SHP77 (cell line): ENCODE data around the gene PSD2.

Experiments
- DNase-seq, 2 experiments: peaks; one replicate each; lab custom pipeline; 2025; lab: John Stamatoyannopoulos, UW

The PSD2 gene

DNA sequence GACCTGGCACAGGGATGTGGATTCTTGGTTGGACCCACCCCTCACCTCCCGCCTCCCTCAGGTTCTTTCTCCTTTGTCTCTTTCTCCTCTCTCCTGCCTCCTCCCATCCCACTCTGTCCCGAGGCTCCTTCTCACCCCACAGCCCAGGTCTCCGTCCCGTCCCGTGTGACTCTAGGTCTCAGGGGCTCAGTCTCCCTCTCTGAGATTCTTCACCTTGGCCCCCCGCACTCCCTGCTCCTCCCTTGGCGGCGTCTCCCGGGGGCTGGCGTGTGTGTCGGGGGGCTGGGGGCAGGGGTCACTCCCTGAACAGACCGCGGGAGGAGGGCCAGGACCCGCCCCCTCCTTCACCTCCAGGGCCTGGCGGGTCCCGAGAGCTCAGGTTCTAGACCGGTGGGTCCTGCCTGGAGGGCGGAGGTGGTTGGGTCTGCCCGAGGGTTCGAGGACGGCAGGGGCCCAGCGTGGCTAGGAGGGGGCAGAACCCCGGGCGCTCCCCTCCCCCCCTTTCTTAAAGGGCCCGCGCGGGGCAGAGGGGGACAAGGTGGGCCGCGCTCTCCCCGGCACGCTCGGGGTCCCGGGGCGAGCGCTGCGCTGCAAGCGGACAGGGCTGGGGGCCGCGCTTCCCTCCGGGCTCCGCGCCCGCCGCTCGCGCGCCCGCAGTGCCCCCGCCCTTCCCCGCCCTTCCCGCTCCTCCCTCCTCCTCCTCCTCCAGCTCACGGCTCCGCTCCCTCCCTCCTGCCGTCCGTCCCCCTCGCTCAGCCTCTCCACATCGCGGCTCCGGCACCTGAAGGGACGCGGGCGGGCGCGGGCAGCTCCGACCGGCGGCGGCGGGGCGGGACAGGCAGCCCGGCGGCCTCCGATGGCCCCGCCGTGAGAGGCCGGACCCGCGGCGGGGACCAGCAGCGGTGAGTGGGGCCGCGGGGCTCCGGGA is at the start of gene PSD2:
Gene PSD2 (plus strand): TSS at position 735 of the 928 bp plus-strand sequence. CDS start 13,633 bp downstream, outside the sequence.
- DNase-seq, result no peak

DNA sequence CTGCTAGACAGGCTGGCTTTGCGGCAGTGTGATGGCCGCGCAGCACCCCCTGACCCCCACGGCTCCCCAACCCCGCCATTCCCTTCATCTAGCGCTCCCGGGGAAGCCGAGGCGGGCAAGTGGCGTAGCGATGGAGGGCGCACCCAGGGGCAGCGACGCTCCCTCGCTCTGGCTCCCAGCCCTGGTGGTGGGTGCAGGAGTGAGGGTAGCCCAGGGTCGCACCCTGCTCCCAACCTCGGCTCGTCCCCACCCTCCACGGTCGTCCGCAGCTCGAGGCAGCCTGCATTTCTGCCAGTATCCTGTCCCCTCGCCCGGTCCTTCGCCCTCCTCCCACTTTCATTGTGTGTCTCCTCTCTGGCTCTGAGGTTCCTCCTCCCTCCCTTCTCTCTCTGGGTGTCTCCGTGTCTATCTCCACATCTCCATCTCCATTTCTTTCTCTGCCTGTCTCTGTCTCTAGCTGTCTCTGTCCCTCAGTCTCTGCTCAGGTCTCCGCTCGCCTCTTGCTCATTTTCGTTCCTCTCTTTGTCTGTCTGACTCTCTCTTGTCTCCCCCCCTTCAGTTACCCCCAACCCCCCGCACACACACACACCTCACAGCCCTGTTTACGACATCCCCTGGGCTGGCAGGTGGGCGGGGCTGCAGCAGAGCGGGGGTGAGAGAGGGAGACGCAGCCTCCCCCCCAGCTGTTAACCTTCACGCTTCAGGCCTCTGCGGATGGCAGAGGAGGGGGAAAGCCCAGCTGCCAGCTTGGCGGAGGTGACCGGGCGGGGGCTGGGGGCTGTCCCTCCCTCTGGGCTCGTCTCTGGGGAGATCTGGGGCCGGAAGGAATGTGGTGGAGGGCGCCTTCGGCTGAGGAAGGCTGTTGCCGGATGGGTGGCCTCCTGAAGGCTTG is 48.7 kb upstream of the PSD2 start:
- DNase-seq, result peak; percentile 27 to 50

DNA sequence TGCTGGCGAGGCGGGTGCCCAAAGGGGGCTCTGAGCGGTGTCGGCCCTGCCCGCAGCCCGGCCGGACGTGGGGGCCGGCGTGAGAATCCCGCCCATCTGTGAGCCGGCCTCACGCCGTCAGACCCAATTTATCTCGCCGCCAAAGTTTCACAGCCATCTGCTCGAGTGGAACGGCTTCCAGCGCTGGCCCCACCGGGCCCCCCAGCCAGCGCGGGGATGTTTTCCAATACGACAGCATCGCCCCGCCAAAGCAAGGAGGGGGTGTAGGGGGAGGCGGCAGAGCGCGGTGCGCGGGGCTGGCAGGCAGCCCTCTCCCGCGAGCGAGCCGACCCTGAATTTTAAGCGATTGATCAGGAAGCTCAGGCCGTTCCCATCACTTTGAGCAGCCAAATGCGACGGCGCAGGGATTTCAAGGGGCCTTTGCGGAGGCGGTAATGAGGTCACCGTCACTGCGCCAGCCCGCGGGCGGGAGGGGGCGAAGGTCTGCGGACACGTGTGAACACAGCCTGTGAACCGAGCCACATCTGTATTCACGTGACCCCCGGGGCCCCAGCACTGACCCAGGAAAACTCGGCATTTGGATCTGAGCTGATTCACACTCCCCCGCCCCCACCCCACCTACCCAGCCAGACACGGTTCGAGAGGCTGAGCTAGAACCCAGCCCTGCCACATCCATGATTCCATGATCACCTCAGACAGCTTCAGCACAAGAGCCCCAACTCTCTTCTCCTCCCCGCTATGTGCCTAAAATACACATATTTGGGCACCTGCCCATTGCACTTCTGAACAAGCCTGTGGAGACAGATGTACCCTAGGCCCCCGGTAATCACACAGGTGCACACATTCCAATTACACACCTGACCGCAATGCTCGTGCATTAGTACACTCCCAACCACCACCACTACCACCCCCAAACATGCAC is 47.8 kb upstream of the PSD2 start:
- DNase-seq, result peak in 1 of 2 experiments; percentile 13

DNA sequence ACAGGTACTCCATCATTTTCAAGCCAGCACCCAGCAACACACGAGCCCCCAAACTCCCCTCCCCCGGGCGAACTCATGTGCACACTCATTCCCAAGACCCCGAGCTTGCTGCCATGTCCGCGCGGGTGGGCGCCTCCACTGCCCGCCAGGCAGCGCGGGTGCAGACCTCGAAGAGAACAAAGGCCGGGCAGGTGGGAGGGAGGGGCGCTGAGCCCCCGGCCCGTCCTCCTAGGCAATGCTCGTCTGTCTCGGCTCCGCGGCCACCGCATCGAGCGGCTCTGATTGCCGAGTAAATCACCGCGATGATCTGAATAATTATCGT is 47.1 kb upstream of the PSD2 start:
- DNase-seq, result no peak

DNA sequence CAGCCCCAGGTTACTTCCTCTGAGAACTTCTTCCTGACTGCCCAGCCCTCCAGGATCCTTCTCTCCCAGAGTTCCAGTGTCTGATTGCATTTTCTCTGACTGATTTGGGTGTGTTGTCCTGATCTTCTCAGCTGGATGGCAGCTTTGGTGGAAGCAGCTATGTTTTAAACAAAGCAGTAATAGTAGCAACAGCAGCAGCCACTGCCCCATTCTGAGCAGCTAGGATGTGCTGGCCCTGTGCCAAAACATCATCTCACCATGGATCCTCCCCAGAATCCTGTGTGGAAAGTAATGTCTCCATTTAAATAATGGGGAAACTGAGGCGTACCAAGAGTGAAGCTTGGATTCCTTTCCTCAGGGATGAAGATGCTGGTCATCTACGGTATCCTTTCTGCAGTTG is 46.4 kb upstream of the PSD2 start:
- DNase-seq, result peak; percentile 16 to 45

DNA sequence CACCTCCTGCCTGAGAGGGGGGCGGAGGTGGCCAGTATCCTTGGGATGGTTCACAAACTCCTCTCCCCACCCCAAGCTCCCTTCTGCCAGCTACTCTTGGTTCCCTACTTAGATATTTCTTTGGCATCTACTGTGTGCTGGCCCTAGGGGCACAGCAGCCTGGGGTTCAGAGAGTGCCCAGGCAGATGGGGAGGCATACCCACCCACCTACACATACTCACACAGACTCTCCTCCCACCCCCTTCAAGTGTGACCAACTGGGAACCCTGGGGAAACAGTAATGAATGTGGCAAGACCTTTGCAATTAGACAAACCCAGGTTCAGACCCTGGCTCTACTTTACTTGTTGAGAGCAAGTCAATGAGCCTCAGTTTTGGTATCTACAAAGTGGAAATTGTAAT is 44.4 kb upstream of the PSD2 start:
- DNase-seq, result no peak

DNA sequence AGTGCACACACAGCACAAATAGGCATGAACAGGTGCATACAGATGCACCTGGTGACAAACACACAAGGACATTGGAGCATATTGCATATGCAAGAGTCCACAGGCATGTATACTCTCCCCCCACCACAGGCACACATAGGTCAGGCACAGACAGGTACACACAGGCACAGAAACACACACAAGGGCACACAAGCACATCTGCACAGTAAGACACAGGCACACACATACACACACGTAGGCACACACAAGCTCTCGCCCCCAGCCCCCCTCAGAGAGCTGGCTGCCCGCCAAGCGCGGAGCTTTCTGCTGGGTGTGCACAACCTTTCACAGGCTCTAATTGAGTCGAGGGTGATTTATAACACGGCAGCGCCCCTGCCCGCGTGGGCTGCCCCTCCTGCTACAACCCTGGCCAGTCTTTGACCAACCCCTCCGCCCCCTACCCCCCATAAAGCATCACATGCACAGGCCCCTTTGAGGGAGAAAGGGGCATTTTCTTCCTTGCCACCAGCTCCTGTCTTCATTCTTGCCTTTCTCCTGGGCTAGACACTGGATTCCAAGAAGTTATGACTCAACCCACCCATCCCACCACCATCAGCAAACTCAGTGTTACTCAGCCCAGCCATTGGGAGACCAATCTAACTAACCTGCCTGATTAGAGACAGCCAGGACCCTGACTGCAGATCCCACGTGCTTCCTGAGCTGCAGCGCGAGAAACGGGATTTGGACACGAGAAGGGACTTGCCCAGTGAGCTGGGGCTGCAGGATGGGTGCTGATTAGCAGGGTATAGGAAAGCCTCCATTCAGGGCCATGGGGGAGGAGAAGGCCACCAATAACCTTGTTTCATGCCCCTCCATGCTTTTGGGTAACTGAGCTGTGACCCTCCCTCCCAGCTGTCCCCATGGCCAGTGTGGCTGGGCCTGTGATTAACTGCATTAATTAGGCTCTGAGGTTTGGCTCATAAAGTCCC is 42.8 kb upstream of the PSD2 start:
- no peak for DNase-seq

DNA sequence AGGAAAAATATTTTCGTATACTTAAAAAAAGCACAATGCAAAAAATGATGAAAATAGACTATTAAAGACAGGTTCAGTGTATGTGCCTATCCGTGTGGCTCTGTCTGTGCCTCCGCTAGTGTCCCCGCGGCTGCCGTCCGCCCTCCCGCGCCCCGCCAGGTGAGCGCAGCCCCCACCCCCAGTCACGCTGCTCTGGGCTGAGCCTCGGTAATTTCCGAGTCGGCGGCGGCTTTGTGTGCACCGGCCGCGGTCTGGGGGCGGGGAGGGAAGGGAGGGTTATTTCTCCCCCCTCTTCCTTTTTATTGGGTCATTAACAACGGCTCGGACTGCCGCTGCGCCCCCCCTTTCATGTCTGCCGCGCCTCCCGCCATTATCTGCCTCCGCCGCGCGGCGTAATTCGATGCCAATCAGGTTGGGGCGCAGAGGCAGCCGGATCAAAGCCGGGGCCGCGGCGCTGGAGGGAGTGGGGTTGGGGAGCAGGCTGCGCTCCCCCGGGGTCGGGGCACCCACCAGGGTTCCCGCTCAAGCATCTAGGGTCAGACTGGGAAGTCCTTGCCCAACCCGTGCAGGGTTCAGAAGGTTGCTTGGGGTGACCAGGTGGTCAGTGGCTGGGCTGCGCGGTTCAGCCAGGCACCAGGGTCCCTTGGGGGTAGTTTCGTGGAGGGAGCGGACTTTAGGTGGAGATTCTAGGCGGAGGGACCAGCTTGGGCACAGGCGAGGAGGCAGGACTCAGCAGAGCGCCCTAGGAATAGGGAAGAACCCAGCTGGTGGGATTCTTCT is 39.5 kb upstream of the PSD2 start:
- no peak for DNase-seq

DNA sequence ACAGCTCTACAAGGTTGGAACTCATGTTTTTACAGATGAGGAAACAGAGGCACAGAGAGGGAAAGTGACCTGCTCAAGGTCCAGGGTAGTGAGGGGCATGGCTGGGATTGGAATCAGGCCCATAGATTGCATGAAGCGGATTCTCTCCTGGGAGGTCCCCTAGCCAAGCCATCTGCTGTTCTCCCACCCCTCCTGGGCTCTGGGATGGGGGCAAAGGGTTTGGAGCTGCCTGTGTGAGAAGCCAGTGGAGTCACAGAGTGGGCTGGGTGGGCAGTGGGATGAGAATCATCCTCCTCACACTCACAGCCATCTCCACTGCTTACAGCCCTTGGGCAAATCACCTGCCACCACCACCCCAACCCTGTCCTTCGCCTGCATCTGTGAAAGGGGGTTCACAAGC is 38.6 kb upstream of the PSD2 start:
- no peak for DNase-seq

DNA sequence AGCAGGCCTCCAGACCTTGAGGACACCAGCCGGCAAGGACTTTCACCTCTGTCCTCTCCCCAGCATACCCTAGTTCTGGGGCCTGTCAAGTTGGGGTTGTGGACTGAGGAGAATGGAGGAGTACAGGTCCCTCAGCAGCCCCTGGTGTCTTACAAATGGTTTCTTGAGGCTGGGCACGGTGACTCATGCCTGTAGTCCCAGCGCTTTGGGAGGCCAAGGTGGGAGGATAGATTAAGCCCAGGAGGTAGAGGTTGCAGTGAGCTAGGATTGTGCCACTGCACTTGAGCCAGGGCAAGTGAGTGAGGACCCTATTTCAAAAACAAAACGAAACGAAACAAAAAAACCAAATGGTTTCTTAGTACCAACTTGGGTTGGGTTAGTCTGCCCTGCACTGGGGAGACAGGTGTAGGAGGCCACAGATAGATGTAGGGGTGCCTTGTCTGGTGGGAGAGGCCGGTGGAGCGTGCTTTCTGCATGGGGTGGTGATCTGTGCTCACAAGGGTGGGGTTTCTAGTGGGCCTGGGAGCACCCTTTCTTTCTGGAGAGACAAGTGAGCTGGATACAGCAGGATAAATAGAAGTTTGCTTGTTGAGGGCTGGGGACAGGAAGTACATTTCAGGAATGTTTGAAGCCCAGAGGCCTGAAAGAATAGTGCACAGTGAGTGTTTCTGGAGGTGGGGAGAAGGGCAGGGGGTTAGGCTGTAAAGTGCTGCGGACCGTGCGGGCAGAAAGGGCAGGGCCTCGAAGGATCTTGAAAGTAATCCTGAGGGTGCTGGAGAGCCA is 37.7 kb upstream of the PSD2 start:
- DNase-seq, result no peak

DNA sequence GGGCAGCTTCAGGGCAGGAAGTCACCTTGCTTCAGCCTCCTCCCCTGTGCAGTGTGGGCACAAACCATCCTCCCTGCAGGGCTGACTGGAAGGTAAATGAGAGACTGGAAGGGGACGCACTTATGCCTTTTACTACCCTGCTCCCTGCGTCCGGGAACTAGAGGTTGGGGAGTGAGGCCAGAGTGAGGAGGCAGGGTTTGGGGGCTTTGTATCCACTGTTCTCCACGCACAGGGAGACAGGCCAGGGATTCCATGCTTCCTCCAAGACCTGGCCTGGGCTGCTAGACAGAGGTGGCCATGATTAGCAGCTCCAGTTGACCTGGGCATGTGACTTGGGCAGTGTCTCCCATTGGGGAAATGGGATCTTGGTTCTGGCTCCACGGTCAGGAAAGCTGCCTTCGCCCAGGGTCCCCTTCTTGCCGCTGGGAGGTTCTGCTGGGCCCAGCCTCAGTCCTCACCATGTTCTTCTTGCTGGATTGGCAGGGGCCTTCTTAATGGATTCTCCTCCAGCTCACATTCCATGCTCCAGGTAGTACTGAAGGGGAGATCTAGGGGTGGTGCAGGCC is 37.0 kb upstream of the PSD2 start:
- DNase-seq, result no peak

DNA sequence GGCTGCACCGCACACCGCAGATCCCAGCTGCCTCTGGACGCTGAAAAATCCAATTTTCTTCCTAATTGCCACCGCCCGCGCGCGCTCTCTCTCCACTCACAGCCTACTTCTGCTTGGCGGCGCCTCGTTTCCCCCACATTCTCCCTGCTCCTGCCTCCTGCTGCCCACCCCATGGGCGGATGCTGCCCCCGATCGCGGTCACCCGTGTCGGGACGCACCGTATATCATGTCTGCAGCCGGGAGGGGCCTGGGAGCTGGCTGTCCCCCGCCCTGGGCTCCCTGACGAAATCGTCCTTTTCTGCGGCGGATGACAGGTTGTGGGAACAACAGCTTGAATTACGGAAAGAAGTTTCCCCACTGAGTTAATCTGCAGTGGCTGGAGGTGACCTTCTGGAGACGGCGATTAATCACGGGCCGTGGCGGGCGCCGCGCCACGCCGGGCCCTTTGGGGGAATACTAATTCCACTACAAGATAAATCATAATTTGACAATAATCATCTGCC is 36.3 kb upstream of the PSD2 start:
- DNase-seq, result no peak

DNA sequence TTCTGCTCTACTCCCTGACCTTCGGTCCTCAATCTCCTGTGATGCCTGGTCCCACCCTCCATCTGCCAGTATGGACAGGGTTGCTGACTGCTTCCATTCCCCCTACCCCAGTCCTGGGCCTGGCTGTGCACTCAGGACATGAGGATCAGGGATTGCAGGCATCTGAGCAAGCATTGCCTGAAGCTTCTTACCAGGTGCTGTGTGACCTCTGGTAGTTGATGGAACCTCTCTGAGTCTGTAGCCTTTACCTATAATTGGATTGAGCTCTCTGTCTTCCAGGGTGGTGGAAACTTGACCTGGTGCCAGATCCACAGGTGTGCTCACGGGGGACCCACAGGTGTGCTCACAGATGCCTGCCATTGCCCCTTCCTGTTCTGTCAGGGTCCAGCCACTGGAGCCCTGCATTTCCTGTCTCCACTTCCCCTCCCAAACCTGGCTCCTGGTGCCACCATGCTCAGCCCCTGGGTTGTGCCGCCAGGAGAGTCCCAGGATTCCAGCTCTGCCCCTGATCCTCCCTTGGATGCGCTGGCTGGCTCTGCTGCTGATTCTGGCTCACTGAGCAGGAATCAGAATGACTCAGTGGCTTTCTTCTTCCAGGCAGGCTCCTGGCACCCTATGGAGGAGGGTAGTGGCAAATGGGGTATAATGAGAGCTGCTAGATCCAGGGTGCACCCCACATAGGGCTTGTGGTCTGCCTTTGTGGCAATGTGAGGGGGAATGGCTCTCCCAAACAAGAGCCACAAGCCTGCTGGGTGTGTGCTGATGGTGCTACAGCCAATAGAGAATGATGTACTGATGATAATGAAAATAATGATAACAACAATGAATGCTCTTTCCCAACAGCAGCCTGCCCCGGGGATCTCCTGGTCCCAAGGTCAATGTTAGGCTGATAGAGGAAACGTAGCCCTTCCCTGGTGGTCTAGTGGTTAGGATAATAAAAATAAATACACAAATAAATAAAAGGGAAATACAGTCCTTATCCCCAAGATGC is 35.2 kb upstream of the PSD2 start:
- DNase-seq, result no peak

DNA sequence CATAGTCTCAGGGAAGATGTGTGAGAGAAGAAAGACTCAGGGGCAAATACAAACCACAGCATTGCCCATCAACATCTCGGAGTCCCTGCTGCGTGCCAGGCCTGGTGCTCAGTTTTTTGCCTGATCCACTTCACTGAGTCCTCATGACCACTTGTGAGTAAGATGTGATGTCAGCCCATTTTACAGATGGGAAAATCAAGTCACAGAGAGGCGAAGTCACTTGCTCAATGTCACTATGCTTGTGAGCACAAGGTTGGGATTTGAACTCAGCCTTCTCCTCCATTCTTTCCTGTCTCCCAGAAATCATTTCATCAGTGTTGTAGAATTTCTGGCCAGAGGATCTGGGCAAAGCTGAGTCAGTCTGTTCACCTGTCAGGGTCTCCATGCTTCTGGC is 34.6 kb upstream of the PSD2 start:
- no peak for DNase-seq

DNA sequence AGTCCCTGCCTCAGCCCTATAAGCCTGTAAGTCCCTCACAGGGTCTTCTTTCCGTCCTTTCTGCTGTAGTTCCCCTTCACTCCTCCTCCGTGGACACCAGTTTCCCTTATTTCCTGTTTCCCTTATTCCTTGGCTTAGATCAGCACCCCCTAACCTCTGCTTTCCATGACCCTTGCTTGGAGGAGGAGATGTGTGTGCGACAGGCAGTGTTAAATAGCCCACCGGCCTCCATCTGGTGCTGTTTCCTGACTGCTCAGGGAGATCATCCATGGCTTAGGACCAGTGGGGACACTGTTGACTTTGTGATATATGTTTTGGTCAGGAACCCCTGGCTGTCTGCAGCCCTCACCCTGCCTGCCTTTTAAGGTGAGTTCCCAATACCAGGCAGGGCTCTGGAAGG is 34.1 kb upstream of the PSD2 start:
- no peak for DNase-seq

DNA sequence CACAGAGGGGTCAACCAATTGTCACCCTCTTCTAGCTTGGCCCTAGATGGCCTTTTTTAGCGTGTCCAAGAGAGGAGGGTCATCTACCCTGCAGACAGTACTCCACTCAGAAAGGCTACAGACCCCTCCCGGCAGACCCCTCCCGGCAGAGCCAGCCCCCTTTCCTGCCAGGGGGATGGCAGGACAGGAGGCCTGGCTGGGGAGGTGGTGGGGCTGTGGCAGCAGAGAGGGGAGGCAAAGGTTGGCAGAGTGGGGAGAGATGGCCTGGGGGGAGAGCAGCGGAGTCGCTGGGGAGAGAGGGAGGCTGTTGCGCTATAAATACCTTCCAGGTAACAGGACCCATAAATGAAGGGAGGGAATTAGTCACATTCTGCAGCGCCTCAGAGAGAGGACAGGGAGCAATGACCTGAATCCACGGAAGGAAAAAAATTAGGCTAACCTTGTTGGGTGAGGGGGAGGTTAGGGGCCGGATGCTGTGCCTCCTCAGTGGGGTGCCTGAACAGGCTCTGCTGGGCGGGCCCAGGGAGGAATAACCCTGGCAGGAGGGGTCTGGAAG is 32.9 kb upstream of the PSD2 start:
- DNase-seq, result no peak
